ENCODE measurements around the gene CERT1.

- no peak for TF ChIP-seq CTCF (conservative IDR thresholded peaks at IDR 0.05)
- no peak for TF ChIP-seq ZFX (IDR thresholded peaks at IDR 0.05)
Observed at GRCh38 chr5:75348241-75348640, 163.2 kb downstream of the CERT1 start.
